Activated naive CD4-positive, alpha-beta T cell treated with anti-CD3 and anti-CD28 coated beads, Interleukin-2, amount 10 ng/mL, durations not matched to agents 7 days and 5 days (primary cell): ENCODE data around the gene PCDHA7.
"Not testable (repeated sequence)": the region's sequence is repeated elsewhere in the genome, so short reads cannot be mapped to it uniquely, and the experiment has no call there.

Source experiments
- CTCF ChIA-PET: fragments of 350-600 bp; sonication (Branson Sonifier 250); formaldehyde crosslinking; loops from one replicate; lab custom pipeline; 2021; ENCODE audit warnings: antibody characterized with exemption; lab: Charles Lee
- DNase-seq: peaks from one replicate; pipeline ENCODE4 v3.0.0-alpha.2; 2020
- H3K27ac Mint-ChIP-seq: one replicate; pipeline ENCODE4 v1.8.0; 2021; ENCODE audit warnings: mild to moderate bottlenecking, moderate library complexity, mixed read lengths
- H3K27me3 Mint-ChIP-seq: one replicate; pipeline ENCODE4 v1.8.0; 2021; ENCODE audit warnings: mild to moderate bottlenecking, mixed read lengths
- H3K36me3 Mint-ChIP-seq: one replicate; pipeline ENCODE4 v1.8.0; 2021; ENCODE audit warnings: mixed read lengths
- H3K4me1 Mint-ChIP-seq: one replicate; pipeline ENCODE4 v1.8.0; 2021; ENCODE audit warnings: mixed read lengths
- H3K4me3 Mint-ChIP-seq: one replicate; pipeline ENCODE4 v1.8.0; 2021; ENCODE audit warnings: mild to moderate bottlenecking, moderate library complexity, mixed read lengths
- H3K9me3 Mint-ChIP-seq: one replicate; pipeline ENCODE4 v1.8.0; 2021; ENCODE audit warnings: mixed read lengths

The PCDHA7 gene

DNA sequence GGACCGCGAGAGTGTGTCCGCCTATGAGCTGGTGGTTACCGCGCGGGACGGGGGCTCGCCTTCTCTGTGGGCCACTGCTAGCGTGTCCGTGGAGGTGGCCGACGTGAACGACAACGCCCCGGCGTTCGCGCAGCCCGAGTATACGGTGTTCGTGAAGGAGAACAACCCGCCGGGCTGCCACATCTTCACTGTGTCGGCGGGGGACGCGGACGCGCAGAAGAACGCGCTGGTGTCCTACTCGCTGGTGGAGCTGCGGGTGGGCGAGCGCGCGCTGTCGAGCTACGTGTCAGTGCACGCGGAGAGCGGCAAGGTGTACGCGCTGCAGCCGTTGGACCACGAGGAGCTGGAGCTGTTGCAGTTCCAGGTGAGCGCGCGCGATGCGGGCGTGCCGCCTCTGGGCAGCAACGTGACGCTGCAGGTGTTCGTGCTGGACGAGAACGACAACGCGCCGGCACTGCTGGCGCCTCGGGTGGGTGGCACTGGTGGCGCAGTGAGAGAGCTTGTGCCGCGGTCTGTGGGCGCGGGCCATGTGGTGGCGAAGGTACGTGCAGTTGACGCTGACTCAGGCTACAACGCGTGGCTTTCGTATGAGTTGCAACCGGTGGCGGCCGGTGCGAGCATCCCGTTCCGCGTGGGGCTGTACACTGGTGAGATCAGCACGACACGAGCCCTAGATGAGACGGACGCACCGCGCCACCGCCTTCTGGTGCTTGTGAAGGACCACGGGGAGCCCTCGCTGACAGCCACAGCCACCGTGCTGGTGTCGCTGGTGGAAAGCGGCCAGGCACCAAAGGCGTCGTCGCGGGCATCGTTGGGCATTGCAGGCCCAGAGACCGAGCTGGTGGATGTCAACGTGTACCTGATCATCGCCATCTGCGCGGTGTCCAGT, 1.8 kb downstream of the PCDHA7 start:
- H3K9me3 Mint-ChIP-seq, result peaks cover 26% of the 10 kb centered on the region
- CTCF ChIA-PET, result no interaction called here
- DNase-seq, result no peak
- H3K27ac Mint-ChIP-seq, result peak overlapping the region; percentile 33
- no peaks in the 10 kb centered on the region for H3K36me3 Mint-ChIP-seq
- no peaks in the 10 kb centered on the region for H3K4me1 Mint-ChIP-seq
- peaks cover 10% of the 10 kb centered on the region for H3K27me3 Mint-ChIP-seq
- no peak overlapping the region for H3K4me3 Mint-ChIP-seq

DNA sequence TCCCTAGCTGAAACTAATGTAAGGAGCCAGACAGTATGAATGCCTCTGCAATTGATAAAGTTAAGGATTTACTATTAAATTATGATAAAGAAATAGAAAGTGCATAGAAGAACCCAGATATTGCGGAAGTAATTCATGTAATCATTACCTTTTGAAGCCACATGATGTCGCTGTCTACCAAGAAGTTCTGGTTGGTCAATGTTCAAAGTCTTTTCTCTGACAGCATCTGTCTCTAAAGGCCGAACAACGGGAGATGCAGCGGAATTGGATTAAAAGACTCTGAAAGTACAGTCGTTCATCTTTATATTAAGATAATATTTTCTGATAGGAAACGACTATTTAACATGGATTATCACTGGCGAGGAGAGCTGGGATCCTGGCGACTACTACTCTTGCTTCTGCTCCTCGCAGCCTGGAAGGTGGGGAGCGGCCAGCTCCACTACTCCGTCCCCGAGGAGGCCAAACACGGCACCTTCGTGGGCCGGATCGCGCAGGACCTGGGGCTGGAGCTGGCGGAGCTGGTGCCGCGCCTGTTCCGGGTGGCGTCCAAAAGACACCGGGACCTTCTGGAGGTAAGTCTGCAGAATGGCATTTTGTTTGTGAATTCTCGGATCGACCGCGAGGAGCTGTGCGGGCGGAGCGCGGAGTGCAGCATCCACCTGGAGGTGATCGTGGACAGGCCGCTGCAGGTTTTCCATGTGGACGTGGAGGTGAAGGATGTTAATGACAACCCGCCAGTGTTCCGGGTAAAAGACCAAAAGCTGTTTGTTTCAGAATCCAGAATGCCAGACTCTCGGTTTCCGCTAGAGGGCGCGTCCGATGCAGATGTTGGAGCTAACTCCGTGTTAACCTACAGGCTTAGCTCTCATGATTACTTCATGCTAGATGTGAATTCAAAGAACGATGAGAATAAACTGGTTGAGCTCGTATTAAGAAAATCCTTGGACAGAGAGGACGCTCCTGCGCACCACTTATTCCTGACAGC, 7.2 kb downstream of the PCDHA7 start, which contains the start of gene PCDHA8:
Gene PCDHA8, plus strand, starts transcription at position 210 of the 985 bp plus-strand sequence. Its CDS starts 135 bp downstream, at position 345.
- Mint-ChIP-seq H3K27me3 (peaks cover 4% of the 10 kb centered on the region), H3K9me3 (peaks cover 21% of the 10 kb centered on the region), H3K4me3 (no peak within 1 kb of the TSS), H3K27ac (peak within 1 kb of the TSS; percentile 42), H3K36me3 (no peaks in the 10 kb centered on the region), H3K4me1 (no peaks in the 10 kb centered on the region)
- CTCF ChIA-PET, result interaction anchor here (0.5 to 1.5 kb wide), 5 partner anchors 18 to 557 kb away, joined by 3 read pairs; no protein-coding TSS in a partner anchor
- no peak for DNase-seq

DNA sequence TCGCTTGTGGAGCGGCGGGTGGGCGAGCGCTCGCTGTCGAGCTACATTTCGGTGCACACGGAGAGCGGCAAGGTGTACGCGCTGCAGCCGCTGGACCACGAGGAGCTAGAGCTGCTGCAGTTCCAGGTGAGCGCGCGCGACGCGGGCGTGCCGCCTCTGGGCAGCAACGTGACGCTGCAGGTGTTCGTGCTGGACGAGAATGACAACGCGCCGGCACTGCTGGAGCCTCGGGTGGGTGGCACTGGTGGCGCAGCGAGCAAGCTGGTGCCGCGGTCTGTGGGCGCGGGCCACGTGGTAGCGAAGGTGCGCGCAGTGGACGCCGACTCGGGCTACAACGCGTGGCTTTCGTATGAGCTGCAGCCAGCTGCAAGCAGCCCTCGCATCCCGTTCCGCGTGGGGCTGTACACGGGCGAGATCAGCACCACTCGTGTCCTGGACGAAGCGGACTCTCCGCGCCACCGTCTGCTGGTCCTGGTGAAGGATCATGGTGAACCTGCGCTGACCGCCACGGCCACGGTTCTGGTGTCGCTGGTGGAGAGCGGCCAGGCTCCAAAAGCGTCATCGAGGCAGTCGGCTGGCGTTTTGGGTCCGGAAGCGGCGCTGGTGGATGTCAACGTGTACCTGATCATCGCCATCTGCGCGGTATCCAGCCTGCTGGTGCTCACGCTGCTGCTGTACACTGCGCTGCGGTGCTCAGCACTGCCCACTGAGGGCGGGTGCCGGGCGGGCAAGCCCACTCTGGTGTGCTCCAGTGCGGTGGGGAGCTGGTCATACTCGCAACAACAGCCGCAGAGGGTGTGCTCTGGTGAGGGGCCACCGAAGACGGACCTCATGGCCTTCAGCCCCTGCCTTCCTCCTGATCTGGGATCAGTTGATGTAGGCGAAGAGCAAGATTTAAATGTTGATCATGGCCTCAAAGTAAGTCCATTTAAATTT, 9.0 kb downstream of the PCDHA7 start:
- no peak overlapping the region for H3K27ac Mint-ChIP-seq
- no peak for DNase-seq
- H3K9me3 Mint-ChIP-seq, result peaks cover 27% of the 10 kb centered on the region
- H3K36me3 Mint-ChIP-seq, result no peaks in the 10 kb centered on the region
- H3K27me3 Mint-ChIP-seq, result peaks cover 4% of the 10 kb centered on the region
- H3K4me1 Mint-ChIP-seq, result no peaks in the 10 kb centered on the region
- H3K4me3 Mint-ChIP-seq, result no peak overlapping the region
- CTCF ChIA-PET, result no interaction called here

DNA sequence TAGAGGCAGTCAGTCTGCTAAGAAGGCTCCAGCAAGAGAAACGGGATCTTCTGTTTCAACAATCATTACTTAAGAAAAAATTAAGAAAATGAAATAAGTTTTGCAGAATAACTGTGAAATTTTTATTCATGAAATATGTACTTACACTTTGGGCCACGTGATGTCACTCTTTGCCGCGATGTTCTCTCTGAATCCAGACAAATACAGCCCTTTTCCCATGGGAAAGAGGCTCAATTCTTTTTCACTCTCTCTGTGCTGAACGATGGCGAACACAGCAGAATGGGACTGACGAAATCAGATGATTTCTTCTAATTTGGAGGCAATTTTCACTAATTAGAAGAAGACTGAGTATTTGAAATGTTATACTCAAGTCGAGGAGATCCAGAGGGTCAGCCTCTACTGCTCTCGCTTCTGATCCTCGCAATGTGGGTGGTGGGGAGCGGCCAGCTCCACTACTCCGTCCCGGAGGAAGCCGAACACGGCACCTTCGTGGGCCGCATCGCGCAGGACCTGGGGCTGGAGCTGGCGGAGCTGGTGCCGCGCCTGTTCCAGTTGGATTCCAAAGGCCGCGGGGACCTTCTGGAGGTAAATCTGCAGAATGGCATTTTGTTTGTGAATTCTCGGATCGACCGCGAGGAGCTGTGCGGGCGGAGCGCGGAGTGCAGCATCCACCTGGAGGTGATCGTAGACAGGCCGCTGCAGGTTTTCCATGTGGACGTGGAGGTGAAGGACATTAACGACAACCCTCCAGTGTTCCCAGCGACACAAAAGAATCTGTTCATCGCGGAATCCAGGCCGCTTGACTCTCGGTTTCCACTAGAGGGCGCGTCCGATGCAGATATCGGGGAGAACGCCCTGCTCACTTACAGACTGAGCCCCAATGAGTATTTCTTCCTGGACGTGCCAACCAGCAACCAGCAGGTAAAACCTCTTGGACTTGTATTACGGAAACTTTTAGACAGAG, 14.4 kb downstream of the PCDHA7 start, which contains the start of gene PCDHA9:
Gene PCDHA9, plus strand, starts transcription at position 244 of the 964 bp plus-strand sequence. Its CDS starts 114 bp downstream, at position 358.
- H3K36me3 Mint-ChIP-seq, DNase-seq, H3K4me3 Mint-ChIP-seq, H3K4me1 Mint-ChIP-seq, H3K27ac Mint-ChIP-seq, H3K27me3 Mint-ChIP-seq, CTCF ChIA-PET: not testable (repeated sequence)
- peaks cover 15% of the 10 kb centered on the region for H3K9me3 Mint-ChIP-seq

DNA sequence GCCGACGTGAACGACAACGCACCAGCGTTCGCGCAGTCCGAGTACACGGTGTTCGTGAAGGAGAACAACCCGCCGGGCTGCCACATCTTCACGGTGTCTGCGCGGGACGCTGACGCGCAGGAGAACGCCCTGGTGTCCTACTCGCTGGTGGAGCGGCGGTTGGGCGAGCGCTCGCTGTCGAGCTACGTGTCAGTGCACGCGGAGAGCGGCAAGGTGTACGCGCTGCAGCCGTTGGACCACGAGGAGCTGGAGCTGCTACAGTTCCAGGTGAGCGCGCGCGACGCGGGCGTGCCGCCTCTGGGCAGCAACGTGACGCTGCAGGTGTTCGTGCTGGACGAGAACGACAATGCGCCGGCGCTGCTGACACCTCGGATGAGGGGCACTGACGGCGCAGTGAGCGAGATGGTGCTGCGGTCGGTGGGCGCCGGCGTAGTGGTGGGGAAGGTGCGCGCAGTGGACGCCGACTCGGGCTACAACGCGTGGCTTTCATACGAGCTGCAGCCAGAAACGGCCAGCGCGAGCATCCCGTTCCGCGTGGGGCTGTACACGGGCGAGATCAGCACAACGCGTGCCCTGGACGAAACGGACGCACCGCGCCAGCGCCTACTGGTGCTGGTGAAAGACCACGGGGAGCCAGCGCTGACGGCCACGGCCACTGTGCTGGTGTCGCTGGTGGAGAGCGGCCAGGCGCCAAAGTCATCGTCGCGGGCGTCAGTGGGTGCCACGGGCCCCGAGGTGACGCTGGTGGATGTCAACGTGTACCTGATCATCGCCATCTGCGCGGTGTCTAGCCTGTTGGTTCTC, 16.0 kb downstream of the PCDHA7 start:
- H3K4me3 Mint-ChIP-seq, H3K27ac Mint-ChIP-seq, H3K9me3 Mint-ChIP-seq, H3K36me3 Mint-ChIP-seq, H3K4me1 Mint-ChIP-seq, CTCF ChIA-PET, DNase-seq, H3K27me3 Mint-ChIP-seq: not testable (repeated sequence)

DNA sequence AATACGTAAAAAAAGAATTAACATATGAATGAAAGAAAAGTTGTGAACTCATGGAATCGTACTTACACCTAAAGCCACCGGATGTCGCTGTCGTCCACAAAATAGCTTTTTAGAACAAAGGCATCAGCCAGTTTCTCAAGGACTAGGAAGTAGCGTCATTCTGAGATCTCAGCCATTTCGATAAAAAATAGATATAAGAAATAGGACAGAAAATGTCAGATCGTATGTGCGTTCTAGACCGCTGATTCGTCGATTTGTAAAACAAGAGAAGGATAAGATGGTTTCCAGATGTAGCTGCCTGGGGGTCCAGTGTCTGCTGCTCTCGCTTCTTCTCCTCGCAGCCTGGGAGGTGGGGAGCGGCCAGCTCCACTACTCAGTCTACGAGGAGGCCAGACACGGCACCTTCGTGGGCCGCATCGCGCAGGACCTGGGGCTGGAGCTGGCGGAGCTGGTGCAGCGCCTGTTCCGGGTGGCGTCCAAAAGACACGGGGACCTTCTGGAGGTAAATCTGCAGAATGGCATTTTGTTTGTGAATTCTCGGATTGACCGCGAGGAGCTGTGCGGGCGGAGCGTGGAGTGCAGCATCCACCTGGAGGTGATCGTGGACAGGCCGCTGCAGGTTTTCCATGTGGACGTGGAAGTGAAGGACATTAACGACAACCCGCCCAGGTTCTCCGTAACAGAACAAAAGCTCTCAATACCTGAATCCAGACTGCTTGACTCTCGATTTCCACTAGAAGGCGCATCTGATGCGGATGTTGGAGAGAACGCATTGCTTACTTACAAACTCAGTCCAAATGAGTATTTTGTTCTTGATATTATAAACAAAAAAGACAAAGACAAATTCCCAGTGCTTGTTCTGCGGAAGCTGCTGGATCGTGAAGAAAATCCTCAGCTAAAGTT, 22.0 kb downstream of the PCDHA7 start, which contains the start of gene PCDHA10:
Gene PCDHA10, plus strand, starts transcription at position 126 of the 903 bp plus-strand sequence. Its CDS starts 152 bp downstream, at position 278.
- CTCF ChIA-PET, result interaction anchor here (1.0 kb wide), 1 partner anchor 13 kb away, joined by 3 read pairs; no protein-coding TSS in a partner anchor
- Mint-ChIP-seq H3K36me3 (no peaks in the 10 kb centered on the region), H3K4me1 (no peaks in the 10 kb centered on the region), H3K27ac (peak within 1 kb of the TSS; percentile 28), H3K9me3 (peaks cover 20% of the 10 kb centered on the region), H3K4me3 (no peak within 1 kb of the TSS), H3K27me3 (peaks cover 4% of the 10 kb centered on the region)
- DNase-seq, result no peak

DNA sequence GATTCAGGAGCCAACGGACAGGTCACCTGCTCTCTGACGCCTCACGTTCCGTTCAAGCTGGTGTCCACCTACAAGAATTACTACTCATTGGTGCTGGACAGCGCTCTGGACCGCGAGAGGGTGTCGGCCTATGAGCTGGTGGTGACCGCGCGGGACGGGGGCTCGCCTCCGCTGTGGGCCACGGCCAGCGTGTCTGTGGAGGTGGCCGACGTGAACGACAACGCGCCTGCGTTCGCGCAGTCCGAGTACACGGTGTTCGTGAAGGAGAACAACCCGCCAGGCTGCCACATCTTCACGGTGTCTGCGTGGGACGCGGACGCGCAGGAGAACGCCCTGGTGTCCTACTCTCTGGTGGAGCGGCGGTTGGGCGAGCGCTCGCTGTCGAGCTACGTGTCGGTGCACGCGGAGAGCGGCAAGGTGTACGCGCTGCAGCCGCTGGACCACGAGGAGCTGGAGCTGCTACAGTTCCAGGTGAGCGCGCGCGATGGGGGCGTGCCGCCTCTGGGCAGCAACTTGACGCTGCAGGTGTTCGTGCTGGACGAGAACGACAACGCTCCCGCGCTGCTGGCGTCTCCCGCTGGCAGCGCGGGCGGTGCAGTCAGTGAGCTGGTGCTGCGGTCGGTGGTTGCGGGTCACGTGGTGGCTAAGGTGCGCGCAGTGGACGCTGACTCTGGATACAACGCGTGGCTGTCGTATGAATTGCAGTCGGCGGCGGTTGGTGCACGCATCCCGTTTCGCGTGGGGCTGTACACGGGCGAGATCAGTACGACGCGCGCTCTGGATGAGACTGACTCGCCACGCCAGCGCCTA, 23.3 kb downstream of the PCDHA7 start:
- no peak overlapping the region for H3K4me3 Mint-ChIP-seq
- H3K36me3 Mint-ChIP-seq, result no peaks in the 10 kb centered on the region
- H3K4me1 Mint-ChIP-seq, result no peaks in the 10 kb centered on the region
- CTCF ChIA-PET, result no interaction called here
- peaks cover 30% of the 10 kb centered on the region for H3K9me3 Mint-ChIP-seq
- no peak for DNase-seq
- H3K27me3 Mint-ChIP-seq, result peaks cover 4% of the 10 kb centered on the region
- H3K27ac Mint-ChIP-seq, result peak overlapping the region; percentile 35

DNA sequence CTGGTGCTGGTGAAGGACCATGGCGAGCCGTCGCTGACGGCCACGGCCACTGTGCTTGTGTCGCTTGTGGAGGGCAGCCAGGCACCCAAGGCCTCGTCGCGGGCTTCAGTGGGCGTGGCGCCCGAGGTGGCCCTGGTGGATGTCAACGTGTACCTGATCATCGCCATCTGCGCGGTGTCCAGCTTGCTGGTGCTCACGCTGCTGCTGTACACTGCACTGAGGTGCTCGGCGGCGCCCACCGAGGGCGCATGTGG, 23.8 kb downstream of the PCDHA7 start:
- CTCF ChIA-PET, result no interaction called here
- Mint-ChIP-seq H3K4me1 (no peaks in the 10 kb centered on the region), H3K27me3 (peaks cover 7% of the 10 kb centered on the region), H3K36me3 (no peaks in the 10 kb centered on the region), H3K27ac (no peak overlapping the region), H3K9me3 (peaks cover 28% of the 10 kb centered on the region), H3K4me3 (no peak overlapping the region)
- DNase-seq, result no peak

DNA sequence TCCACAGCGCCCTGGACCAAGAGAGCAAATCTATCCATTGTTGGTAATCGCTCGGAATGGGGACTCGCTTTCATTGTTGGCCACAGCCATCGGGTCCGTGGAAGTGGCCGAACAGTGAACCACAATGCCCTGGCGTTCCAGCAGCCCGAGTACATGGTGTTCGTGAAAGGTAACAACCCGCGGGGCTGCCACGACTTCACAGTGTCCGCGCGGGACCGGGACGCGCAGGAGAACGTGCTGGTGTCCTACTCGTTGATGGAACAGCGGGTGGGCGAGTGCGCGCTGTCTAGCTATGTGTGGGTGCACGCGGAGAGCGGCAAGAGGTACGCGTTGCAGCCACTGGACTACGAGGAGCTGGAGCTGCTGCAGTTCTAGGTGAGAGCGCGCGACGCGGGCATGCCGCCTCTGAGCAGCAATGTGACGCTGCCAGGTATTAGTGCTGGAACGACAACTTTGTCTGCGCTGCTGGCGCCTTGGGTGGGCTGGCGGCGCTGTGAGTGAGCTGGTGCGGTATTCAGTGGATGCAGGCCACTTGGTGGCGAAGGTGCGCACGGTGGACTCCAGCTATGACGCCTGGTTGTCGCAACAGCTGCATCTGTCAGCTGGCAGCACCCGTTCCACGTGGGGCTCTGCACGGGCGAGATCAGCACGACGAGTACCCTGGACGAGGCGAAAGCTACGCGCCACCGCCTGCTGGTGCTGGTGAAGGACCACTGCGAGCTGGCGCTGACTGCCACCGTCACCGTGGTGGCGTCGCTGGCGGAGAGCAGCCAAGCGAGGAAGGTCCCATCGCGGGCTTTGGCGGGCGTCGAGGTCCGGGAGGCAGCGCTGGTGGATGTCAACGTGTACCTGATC, 28.6 kb downstream of the PCDHA7 start:
- CTCF ChIA-PET, result no interaction called here
- peaks cover 17% of the 10 kb centered on the region for H3K9me3 Mint-ChIP-seq

More for the DNA sequence above, 28.6 kb downstream of the PCDHA7 start:
- H3K36me3 Mint-ChIP-seq, result no peaks in the 10 kb centered on the region
- H3K4me1 Mint-ChIP-seq, result no peaks in the 10 kb centered on the region
- no peak overlapping the region for H3K27ac Mint-ChIP-seq
- H3K4me3 Mint-ChIP-seq, result no peak overlapping the region
- peaks cover 3% of the 10 kb centered on the region for H3K27me3 Mint-ChIP-seq
- DNase-seq, result no peak
